HG03175 (cell line): Measurements from ENCODE around the gene SLC15A1.

ENCODE experiments used
- ATAC-seq: cut with Tn5 transposase; IDR thresholded peaks from one replicate; pipeline ENCODE4 v1.9.1; 2021; ENCODE audit warnings: mild to moderate bottlenecking, moderate library complexity; ENCODE audit not compliant: unreplicated experiment

The SLC15A1 gene

GRCh38 chr13:98752467-98753290 is at the start of gene SLC15A1:
TSS of gene SLC15A1 (minus strand) at chr13:98752672. CDS start at chr13:98752598, 74 bp downstream.
- ATAC-seq, result no peak

DNA sequence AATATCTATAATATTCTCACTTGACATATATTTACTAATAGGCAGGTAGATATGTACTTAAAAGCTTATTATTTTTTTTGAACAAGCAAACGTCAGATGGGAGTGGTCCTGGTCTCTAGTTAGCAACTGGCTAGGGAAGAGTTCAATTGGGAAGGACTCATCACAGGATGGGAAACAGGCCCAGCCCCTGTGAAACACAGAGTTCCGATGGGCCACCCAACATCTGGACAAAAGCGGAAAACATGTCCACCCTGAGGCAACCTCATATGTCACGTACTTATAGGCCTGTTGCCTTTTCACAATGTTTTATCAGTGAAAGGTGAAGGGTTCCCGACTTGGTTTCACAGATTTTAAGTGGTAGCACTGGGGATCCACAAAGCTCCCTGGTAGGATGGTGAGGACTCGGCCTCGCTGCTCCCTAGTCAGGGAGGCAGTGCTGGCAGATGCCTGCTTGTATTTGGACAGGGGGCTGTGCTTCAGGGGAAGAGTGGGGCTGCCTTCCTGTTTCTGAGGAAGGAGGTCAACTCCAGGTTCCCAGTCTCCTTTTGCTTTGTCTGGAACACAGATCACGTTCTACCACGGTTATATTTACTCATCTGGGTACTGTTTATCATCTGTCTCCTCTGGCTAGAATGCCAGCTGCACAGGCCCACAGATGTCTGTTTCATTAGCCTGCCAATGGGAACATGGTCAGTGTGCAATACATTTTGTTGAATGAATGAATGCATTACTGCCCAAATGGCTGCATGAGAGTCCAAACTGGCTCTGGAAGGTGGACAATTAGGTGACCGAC is 49.4 kb upstream of the SLC15A1 start:
- ATAC-seq, result no peak

GRCh38 chr13:98800078-98800477 is 47.6 kb upstream of the SLC15A1 start:
- ATAC-seq, result no peak

- no peak for ATAC-seq
These were observed 46.6 kb upstream of the SLC15A1 start for GRCh38 chr13:98798849-98799645.

GRCh38 chr13:98797456-98797855 is 45.0 kb upstream of the SLC15A1 start:
- ATAC-seq, result no peak

- ATAC-seq, result no peak
These were observed 44.3 kb upstream of the SLC15A1 start for GRCh38 chr13:98796798-98797197.

DNA sequence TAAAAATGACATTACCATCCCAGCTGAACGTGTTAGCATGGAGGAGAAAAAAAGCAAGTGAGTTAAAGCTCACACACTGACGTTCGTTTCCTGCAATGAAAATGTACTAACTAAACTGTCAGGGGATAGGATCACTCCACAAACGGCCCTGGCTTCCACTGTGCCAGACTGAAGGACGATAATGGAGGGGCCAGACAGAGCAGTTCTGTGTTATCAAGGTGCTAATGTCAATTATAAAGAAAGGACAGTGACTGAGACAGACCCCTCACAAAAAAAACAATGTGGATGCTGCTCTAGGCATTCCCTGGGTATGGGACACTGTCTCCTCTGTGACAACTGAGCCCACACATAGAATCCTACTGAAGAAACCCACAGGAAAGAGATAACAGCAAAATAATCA is 43.7 kb upstream of the SLC15A1 start:
- no peak for ATAC-seq

GRCh38 chr13:98795220-98795619 is 42.7 kb upstream of the SLC15A1 start:
- no peak for ATAC-seq

DNA sequence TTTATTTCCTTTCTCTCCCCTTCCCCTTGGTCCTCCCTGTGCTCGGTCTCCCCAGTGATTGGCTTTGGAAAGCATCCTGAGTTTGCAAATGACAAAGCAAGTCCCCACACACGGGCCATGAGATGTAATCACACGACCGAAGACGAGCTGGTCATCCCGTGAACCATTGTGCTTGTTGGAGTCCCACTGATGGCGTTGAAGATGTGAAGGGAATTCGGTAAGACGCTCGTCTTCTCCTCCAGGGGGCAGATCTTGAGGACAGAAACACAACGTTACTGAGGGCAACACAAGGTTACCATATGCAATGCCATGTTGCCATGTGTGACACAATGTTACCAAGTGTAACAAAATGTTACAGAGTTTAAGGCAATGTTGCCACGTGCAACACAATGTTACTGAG is 42.0 kb upstream of the SLC15A1 start:
- no peak for ATAC-seq

- no peak for ATAC-seq
These were observed 40.5 kb upstream of the SLC15A1 start for GRCh38 chr13:98792785-98793495.

DNA sequence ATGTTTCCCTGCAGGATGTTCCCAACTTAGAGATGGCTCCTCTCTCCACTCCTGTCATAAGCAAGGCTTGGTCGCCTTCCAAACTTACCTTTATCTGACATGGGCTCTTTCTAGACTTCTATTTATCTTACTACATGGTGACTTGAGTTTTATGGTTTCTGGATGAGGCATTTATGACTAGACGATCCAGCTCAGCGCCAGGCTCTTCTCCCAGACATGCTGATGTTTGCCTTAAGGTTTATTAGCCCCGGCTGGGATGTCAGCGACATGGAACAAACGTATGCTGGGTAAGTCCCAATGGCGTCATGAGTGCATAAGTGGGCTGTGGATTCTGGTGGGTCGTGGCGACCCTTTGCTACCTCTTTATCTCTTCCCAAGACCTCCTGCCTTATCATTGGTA is 39.8 kb upstream of the SLC15A1 start:
- ATAC-seq, result no peak

DNA sequence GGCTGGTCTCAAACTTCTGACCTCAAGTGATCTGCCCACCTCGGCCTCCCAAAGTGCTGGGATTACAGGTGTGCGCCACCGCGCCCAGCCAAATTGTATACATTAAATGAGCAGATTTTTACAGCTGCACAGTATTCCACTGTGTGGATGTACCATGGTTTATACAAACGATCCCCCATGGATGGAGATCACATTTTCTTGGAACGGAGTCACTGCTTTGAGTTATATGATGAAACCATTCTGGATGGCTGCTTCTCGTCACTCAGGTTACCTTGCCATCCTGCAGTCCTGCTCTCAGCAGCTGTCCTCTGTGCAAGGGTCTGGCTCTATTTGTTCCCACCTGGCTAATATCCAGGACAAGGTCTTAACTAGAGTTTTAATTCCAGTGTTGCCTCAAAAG is 39.1 kb upstream of the SLC15A1 start:
- ATAC-seq, result no peak

DNA sequence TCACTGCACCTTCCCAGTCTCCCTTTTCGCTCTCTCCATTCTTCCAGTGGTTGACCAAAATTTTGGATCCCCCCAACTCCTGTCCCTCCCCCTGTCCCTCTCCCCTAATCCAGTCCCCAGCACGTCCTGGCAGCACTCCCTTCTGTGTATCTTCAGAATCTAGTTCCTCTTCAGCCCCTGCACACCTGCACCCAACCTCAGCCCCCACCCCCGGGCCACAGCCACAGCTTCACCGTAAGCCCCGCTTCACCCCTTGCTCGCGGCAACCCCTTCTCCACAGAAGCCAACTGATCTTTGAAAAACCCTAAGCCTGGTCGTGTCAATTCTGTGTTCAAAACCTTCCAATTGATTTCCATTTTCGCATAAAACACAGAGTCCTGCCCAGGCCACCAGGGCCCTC is 35.5 kb upstream of the SLC15A1 start:
- no peak for ATAC-seq

- no peak for ATAC-seq
These were observed 34.7 kb upstream of the SLC15A1 start for GRCh38 chr13:98787173-98787572.

- ATAC-seq, result no peak
These were observed 33.6 kb upstream of the SLC15A1 start for GRCh38 chr13:98786023-98786422.

DNA sequence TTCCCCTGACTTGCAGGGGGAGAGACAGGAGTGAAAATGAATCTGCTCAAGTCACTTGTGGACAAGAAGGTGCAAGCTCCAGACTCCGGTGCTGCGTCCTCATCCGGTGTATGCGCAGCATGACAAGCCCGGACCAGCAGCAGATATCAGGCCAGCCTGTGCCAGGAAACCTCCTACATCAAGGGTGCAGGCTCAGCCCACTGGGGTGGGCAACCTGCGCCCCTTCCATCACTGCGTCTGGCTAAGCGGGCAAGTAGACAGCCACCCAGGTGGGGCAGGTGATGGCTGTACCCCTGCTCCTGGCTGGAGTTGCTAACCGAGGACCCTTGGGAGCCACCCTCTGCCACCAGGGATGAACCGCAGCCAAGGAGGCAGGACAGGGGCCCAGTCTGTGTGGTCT is 32.9 kb upstream of the SLC15A1 start:
- no peak for ATAC-seq

DNA sequence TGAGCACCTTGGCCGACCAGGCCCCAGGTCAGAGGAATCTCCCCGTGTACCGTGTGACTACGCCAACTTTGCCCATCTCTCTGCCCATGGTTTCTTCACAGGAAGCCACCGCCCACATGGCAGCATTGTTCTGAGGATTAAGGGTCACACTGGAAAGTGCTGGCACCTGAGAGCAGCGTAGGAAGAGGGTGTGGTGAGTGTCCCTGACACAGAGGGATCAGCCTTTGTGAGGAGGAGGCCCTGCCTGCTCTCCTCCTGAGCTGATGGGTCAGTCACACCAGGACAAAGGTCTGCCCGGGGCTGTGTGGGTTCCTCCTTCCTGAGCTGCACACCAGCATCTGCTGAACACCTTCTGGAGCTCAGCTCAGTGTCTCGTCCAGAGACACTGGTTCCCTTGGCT is 32.2 kb upstream of the SLC15A1 start:
- no peak for ATAC-seq

GRCh38 chr13:98783856-98784478 is 31.5 kb upstream of the SLC15A1 start:
- no peak for ATAC-seq

GRCh38 chr13:98782654-98783053 is 30.2 kb upstream of the SLC15A1 start:
- ATAC-seq, result no peak

- ATAC-seq, result no peak
These were observed 29.4 kb upstream of the SLC15A1 start for GRCh38 chr13:98781905-98782304.
